ENCODE results near the gene CLTC. TPM values are rescaled to one million over a fixed set of nuclear protein-coding genes. Genes with fewer than 3 reads are reported as not detected.
A peak's percentile ranks its signal among the peaks of the same experiment; 100 is the strongest.

Gene CLTC
- total and polyA plus RNA-seq, 2 of the 13 experiments (the other 11 are each of a cell fraction or from before 2014, with no cell fraction given): 134 to 283 TPM

- TF ChIP-seq ARID5B (CRISPR knock-in tag; IDR thresholded peaks at IDR 0.05) (0 out of 2 replicates have a peak, but pooled peaks have one; percentile 34), ELK4 (CRISPR knock-in tag; IDR thresholded peaks at IDR 0.05; ENCODE audit: borderline replicate concordance) (no peak), PAXIP1 (CRISPR knock-in tag; conservative IDR thresholded peaks at IDR 0.05) (peak; percentile 66), SAP130 (CRISPR knock-in tag; IDR thresholded peaks at IDR 0.05; ENCODE audit: low read depth) (peak; percentile 41), ZNF235 (CRISPR knock-in tag; IDR thresholded peaks at IDR 0.05; ENCODE audit: borderline replicate concordance) (no peak), TBX2 (CRISPR knock-in tag; IDR thresholded peaks at IDR 0.05; ENCODE audit: borderline replicate concordance) (no peak), MIER3 (CRISPR knock-in tag; IDR thresholded peaks at IDR 0.05; ENCODE audit: borderline replicate concordance) (no peak), CBFB (CRISPR knock-in tag; IDR thresholded peaks at IDR 0.05) (no peak)
- TF ChIP-seq, protein P1, sequence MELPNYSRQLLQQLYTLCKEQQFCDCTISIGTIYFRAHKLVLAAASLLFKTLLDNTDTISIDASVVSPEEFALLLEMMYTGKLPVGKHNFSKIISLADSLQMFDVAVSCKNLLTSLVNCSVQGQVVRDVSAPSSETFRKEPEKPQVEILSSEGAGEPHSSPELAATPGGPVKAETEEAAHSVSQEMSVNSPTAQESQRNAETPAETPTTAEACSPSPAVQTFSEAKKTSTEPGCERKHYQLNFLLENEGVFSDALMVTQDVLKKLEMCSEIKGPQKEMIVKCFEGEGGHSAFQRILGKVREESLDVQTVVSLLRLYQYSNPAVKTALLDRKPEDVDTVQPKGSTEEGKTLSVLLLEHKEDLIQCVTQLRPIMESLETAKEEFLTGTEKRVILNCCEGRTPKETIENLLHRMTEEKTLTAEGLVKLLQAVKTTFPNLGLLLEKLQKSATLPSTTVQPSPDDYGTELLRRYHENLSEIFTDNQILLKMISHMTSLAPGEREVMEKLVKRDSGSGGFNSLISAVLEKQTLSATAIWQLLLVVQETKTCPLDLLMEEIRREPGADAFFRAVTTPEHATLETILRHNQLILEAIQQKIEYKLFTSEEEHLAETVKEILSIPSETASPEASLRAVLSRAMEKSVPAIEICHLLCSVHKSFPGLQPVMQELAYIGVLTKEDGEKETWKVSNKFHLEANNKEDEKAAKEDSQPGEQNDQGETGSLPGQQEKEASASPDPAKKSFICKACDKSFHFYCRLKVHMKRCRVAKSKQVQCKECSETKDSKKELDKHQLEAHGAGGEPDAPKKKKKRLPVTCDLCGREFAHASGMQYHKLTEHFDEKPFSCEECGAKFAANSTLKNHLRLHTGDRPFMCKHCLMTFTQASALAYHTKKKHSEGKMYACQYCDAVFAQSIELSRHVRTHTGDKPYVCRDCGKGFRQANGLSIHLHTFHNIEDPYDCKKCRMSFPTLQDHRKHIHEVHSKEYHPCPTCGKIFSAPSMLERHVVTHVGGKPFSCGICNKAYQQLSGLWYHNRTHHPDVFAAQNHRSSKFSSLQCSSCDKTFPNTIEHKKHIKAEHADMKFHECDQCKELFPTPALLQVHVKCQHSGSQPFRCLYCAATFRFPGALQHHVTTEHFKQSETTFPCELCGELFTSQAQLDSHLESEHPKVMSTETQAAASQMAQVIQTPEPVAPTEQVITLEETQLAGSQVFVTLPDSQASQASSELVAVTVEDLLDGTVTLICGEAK (IDR thresholded peaks at IDR 0.05): no peak
- TF ChIP-seq, protein P1 (CRISPR knock-in tag; IDR thresholded peaks at IDR 0.05): no peak
These were observed 103.9 kb downstream of the CLTC start (continued) for GRCh38 chr17:59723607-59724006.
